Neural cell (in vitro differentiated cells): ENCODE results near the gene CAV2. TPM values are rescaled to one million over a fixed set of nuclear protein-coding genes. Genes with fewer than 3 reads are reported as not detected.

Source experiments
- H2AFZ ChIP-seq: fragments of 200-600, 300-800 bp; sonication (generic), shearing (Covaris generic); 2 replicates; pipeline ENCODE4 v1.6.0; 2014; ENCODE audit warnings: low read depth, mild to moderate bottlenecking, antibody characterized with exemption, low read length, moderate library complexity
- H3F3A ChIP-seq: fragments of 200-600 bp; shearing (Covaris generic); 2 replicates; pipeline ENCODE4 v1.6.1; 2016; ENCODE audit warnings: mild to moderate bottlenecking, moderate library complexity, mixed read lengths, antibody characterized with exemption, low read length; ENCODE audit not compliant: insufficient read depth, poor library complexity, severe bottlenecking
- H3K27ac ChIP-seq: fragments of 200-600, 300-800 bp; sonication (generic), shearing (Covaris generic); 2 replicates; pipeline ENCODE4 v1.5.1; 2014; ENCODE audit warnings: mild to moderate bottlenecking, low read length, moderate library complexity
- H3K27me3 ChIP-seq: fragments of 300-800, 200-600 bp; sonication (generic), shearing (Covaris generic); 2 replicates; pipeline ENCODE4 v1.6.0; 2014; ENCODE audit warnings: mild to moderate bottlenecking, low read depth, low read length, moderate library complexity; ENCODE audit not compliant: insufficient read depth
- H3K36me3 ChIP-seq: fragments of 300-800, 200-600 bp; sonication (generic), shearing (Covaris generic); 2 replicates; pipeline ENCODE4 v1.5.1; 2014; ENCODE audit warnings: mild to moderate bottlenecking, antibody characterized with exemption, low read length, moderate library complexity; ENCODE audit not compliant: insufficient read depth
- H3K4me2 ChIP-seq: fragments of 300-800, 200-600 bp; sonication (generic), shearing (Covaris generic); 2 replicates; pipeline ENCODE4 v1.6.0; 2014; ENCODE audit warnings: mild to moderate bottlenecking, low read length
- H3K4me3 ChIP-seq: fragments of 300-800, 200-600 bp; sonication (generic), shearing (Covaris generic); 2 replicates; pipeline ENCODE4 v1.5.1; 2014; ENCODE audit warnings: mild to moderate bottlenecking, low read length, moderate library complexity
- H3K79me2 ChIP-seq: fragments of 200-600 bp; shearing (Covaris generic); replicated peaks from 2 replicates; pipeline ENCODE4 v1.6.0; 2014; ENCODE audit warnings: mild to moderate bottlenecking, low read length, moderate library complexity; ENCODE audit not compliant: insufficient read depth
- H3K9ac ChIP-seq: fragments of 300-800, 200-600 bp; sonication (generic), shearing (Covaris generic); 2 replicates; pipeline ENCODE4 v1.6.1; 2016; ENCODE audit warnings: mild to moderate bottlenecking, low read length, mixed read lengths
- H3K9me2 ChIP-seq: fragments of 200-600 bp; shearing (Covaris generic); 2 replicates; pipeline ENCODE4 v1.6.1; 2016; ENCODE audit warnings: mild to moderate bottlenecking, low read length, mixed read lengths; ENCODE audit not compliant: insufficient read depth
- H3K9me3 ChIP-seq: fragments of 200-600, 300-800 bp; sonication (generic), shearing (Covaris generic); 2 replicates; pipeline ENCODE4 v1.6.1; 2016; ENCODE audit warnings: mild to moderate bottlenecking, mixed run types, low read length, moderate library complexity, mixed read lengths
- H4K20me1 ChIP-seq: fragments of 200-600 bp; shearing (Covaris generic); 2 replicates; pipeline ENCODE4 v1.6.1; 2016; ENCODE audit warnings: mild to moderate bottlenecking, mixed run types; ENCODE audit not compliant: insufficient read depth
- CTCF ChIP-seq: fragments of 450-650 bp; IDR thresholded peaks from 2 replicates; pipeline ENCODE4 v1.5.1; 2014; ENCODE audit warnings: antibody characterized with exemption, mild to moderate bottlenecking, moderate library complexity; ENCODE audit not compliant: poor library complexity, severe bottlenecking
- EP300 ChIP-seq: fragments of 450-650 bp; conservative IDR thresholded peaks from 2 replicates; pipeline ENCODE4 v1.6.1; 2014; ENCODE audit warnings: antibody characterized with exemption, mild to moderate bottlenecking, moderate library complexity; ENCODE audit not compliant: poor library complexity, severe bottlenecking
- EZH2 ChIP-seq: fragments of 200-600, 300-800 bp; shearing (Covaris generic), sonication (generic); IDR thresholded peaks from 2 replicates; pipeline ENCODE4 v1.6.1; 2014; ENCODE audit warnings: antibody characterized with exemption, low read length, borderline replicate concordance, mild to moderate bottlenecking; ENCODE audit not compliant: insufficient read depth, poor library complexity, severe bottlenecking
- MXI1 ChIP-seq: fragments of 450-650 bp; conservative IDR thresholded peaks from 2 replicates; pipeline ENCODE4 v1.6.1; 2014; ENCODE audit warnings: antibody characterized with exemption, mild to moderate bottlenecking; ENCODE audit not compliant: poor library complexity, severe bottlenecking
- POLR2AphosphoS5 ChIP-seq: IDR thresholded peaks from 2 replicates; pipeline ENCODE4 v1.6.1; 2012
- RAD21 ChIP-seq: fragments of 450-650 bp; conservative IDR thresholded peaks from 2 replicates; pipeline ENCODE4 v1.6.1; 2014; ENCODE audit warnings: antibody characterized with exemption, mild to moderate bottlenecking, moderate library complexity
- REST ChIP-seq: IDR thresholded peaks from 2 replicates; pipeline ENCODE4 v1.6.1; 2012; ENCODE audit warnings: borderline replicate concordance
- SMC3 ChIP-seq: fragments of 450-650 bp; conservative IDR thresholded peaks from 2 replicates; pipeline ENCODE4 v1.6.1; 2014; ENCODE audit warnings: antibody characterized with exemption, mild to moderate bottlenecking, moderate library complexity; ENCODE audit not compliant: poor library complexity
- TAF1 ChIP-seq: IDR thresholded peaks from 2 replicates; pipeline ENCODE4 v1.6.1; 2012; ENCODE audit warnings: low read depth
- polyA plus RNA-seq: library from polyadenylated mRNA; depleted of rRNA; stranded (reverse); fragments of >200 nt; gene quantifications from 2 replicates; pipeline ENCODE4 v1.2.3, GENCODE V29; 2014

CAV2 gene
- polyA plus RNA-seq, 1 donor from 2014 or later, result not detected

GRCh38 chr7:116557901-116558300, 58.4 kb downstream of the CAV2 start:
- no peak overlapping the region for H3K4me3 ChIP-seq
- TF ChIP-seq SMC3 (no peak), EP300 (no peak), POLR2AphosphoS5 (no peak), CTCF (no peak), MXI1 (no peak), TAF1 (no peak), RAD21 (no peak), EZH2 (no peak), REST (no peak)
- H4K20me1 ChIP-seq, result no peaks in the 10 kb centered on the region
- no peaks in the 10 kb centered on the region for H3K27me3 ChIP-seq
- H3K79me2 ChIP-seq, result no peaks in the 10 kb centered on the region
- H2AFZ ChIP-seq, result no peak overlapping the region
- H3K36me3 ChIP-seq, result no peaks in the 10 kb centered on the region
- no peaks in the 10 kb centered on the region for H3K9me2 ChIP-seq
- H3K4me2 ChIP-seq, result no peak overlapping the region
- no peaks in the 10 kb centered on the region for H3K9me3 ChIP-seq
- no peak overlapping the region for H3K27ac ChIP-seq
- H3F3A ChIP-seq, result no peaks in the 10 kb centered on the region
- no peak overlapping the region for H3K9ac ChIP-seq

Other genes with a start within 250 kb of the CAV2 start
- gene CAV1, start 25.3 kb downstream of the CAV2 start, polyA plus RNA-seq, result not detected in 2 replicates
- not detected in 2 replicates for gene MET, start 172.5 kb downstream of the CAV2 start, polyA plus RNA-seq